Endodermal cell (in vitro differentiated cells): Measurements from ENCODE around the gene TMEM175. TPM values are rescaled to one million over a fixed set of nuclear protein-coding genes. Genes with fewer than 3 reads are reported as not detected.

Experiments used
- DNase-seq: peaks from one replicate; pipeline ENCODE4 v3.0.0-alpha.2; 2017
- H3K27ac ChIP-seq: 2 replicates; pipeline ENCODE4 v1.5.1; 2013; ENCODE audit warnings: mild to moderate bottlenecking, low read depth, low read length, moderate library complexity
- H3K27me3 ChIP-seq: 2 replicates; pipeline ENCODE4 v1.6.1; 2013; ENCODE audit warnings: mild to moderate bottlenecking, low read length, moderate library complexity; ENCODE audit not compliant: insufficient read depth, control insufficient read depth, poor library complexity, severe bottlenecking
- H3K36me3 ChIP-seq: 2 replicates; pipeline ENCODE4 v1.7.0; 2013; ENCODE audit warnings: mild to moderate bottlenecking, low read length, moderate library complexity; ENCODE audit not compliant: control insufficient read depth, insufficient read depth
- H3K4me1 ChIP-seq: one replicate; pipeline ENCODE4 v1.7.0; 2013; ENCODE audit warnings: low read length; ENCODE audit not compliant: control insufficient read depth, insufficient read depth
- H3K4me3 ChIP-seq: 2 replicates; pipeline ENCODE4 v1.5.1; 2013; ENCODE audit warnings: mild to moderate bottlenecking, low read length, moderate library complexity
- H3K9ac ChIP-seq: 2 replicates; pipeline ENCODE4 v1.6.1; 2013; ENCODE audit warnings: mild to moderate bottlenecking, low read length, moderate library complexity; ENCODE audit not compliant: poor library complexity, severe bottlenecking; ENCODE audit errors: extremely low read depth
- H3K9me3 ChIP-seq: 2 replicates; pipeline ENCODE4 v1.6.1; 2013; ENCODE audit warnings: mild to moderate bottlenecking, low read length, moderate library complexity; ENCODE audit not compliant: control insufficient read depth
- H3K27ac Mint-ChIP-seq: 2 replicates; pipeline ENCODE4 v1.8.0; 2020; ENCODE audit warnings: mixed read lengths
- H3K27me3 Mint-ChIP-seq: 2 replicates; pipeline ENCODE4 v1.8.0; 2021; ENCODE audit warnings: mild to moderate bottlenecking, mixed read lengths; ENCODE audit not compliant: insufficient read depth
- H3K36me3 Mint-ChIP-seq: 2 replicates; pipeline ENCODE4 v1.8.0; 2020; ENCODE audit warnings: low read depth, mixed read lengths
- H3K4me1 Mint-ChIP-seq: 2 replicates; pipeline ENCODE4 v1.8.0; 2020; ENCODE audit warnings: mixed read lengths
- H3K4me3 Mint-ChIP-seq: 2 replicates; pipeline ENCODE4 v1.8.0; 2020; ENCODE audit warnings: mild to moderate bottlenecking, moderate library complexity, mixed read lengths
- H3K9me3 Mint-ChIP-seq: 2 replicates; pipeline ENCODE4 v1.8.0; 2020; ENCODE audit warnings: mild to moderate bottlenecking, mixed read lengths
- WGBS, 2 experiments: methylation state at CpG; one replicate each; pipeline versions ENCODE4 v1.1.5 to v1.1.7; 2013; ENCODE audit warnings: missing lambda C conversion rate in 2 of 2, mixed read lengths in 1 of 2; ENCODE audit not compliant: insufficient coverage in 1 of 2, insufficient read length in 1 of 2; 5-methylcytosine and 5-hydroxymethylcytosine counted together
- total RNA-seq, 2 donors: library from RNA; stranded (reverse); fragmentation: NEBNext Ultra II Directional in 1 of 2; extraction: Animal tissue kit (Norgen Biotek cat#: 25700) in 1 of 2; gene quantifications; 2 replicates in 1 of 2; 3 replicates in 1 of 2; pipeline ENCODE4 v1.2.1, GENCODE V29; 2021
- TF ChIP-seq, protein P1 (sequence below): fragments of 200-600 bp; sonication (generic); conservative IDR thresholded peaks from 2 replicates; pipeline ENCODE4 v1.5.0; 2021; ENCODE audit warnings: antibody characterized with exemption, mild to moderate bottlenecking

TMEM175 gene
- total RNA-seq, 2 donors from 2014 or later = 15.9 to 23.0 TPM

DNA sequence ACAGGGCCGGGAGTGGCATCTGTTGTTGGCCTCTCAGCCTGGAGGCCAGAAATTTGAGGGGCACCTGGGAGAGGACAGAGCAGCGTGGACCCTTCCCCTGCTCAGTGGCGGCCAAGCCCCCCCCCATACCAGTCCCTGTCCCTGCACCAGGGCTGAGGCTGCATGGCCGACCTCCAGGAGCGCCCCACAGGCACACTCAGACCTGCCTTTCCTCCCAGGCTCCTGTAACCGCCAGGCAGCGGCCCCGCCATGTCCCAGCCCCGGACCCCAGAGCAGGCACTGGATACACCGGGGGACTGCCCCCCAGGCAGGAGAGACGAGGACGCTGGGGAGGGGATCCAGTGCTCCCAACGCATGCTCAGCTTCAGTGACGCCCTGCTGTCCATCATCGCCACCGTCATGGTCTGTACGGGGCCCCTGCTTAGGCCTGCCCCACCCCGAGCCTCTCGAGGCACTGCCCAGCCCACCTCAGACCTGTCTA, 15.3 kb downstream of the TMEM175 start:
- TF ChIP-seq, protein P1, sequence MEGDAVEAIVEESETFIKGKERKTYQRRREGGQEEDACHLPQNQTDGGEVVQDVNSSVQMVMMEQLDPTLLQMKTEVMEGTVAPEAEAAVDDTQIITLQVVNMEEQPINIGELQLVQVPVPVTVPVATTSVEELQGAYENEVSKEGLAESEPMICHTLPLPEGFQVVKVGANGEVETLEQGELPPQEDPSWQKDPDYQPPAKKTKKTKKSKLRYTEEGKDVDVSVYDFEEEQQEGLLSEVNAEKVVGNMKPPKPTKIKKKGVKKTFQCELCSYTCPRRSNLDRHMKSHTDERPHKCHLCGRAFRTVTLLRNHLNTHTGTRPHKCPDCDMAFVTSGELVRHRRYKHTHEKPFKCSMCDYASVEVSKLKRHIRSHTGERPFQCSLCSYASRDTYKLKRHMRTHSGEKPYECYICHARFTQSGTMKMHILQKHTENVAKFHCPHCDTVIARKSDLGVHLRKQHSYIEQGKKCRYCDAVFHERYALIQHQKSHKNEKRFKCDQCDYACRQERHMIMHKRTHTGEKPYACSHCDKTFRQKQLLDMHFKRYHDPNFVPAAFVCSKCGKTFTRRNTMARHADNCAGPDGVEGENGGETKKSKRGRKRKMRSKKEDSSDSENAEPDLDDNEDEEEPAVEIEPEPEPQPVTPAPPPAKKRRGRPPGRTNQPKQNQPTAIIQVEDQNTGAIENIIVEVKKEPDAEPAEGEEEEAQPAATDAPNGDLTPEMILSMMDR = no peak
- no peaks in the 10 kb centered on the region for H3K9me3 ChIP-seq
- no peak overlapping the region for H3K9ac ChIP-seq
- Mint-ChIP-seq H3K9me3 (no peaks in the 10 kb centered on the region), H3K27me3 (peaks cover 3% of the 10 kb centered on the region), H3K27ac (peak overlapping the region; percentile 88), H3K4me1 (peaks cover 30% of the 10 kb centered on the region), H3K4me3 (no peak overlapping the region), H3K36me3 (peaks cover 2% of the 10 kb centered on the region)
- no peaks in the 10 kb centered on the region for H3K27me3 ChIP-seq
- DNase-seq = peak; percentile 40
- H3K27ac ChIP-seq = no peak overlapping the region
- H3K36me3 ChIP-seq = no peaks in the 10 kb centered on the region
- WGBS, 2 experiments = 94 to 99% methylated on average over 9 to 19 of the region's 19 CpGs
- no peak overlapping the region for H3K4me3 ChIP-seq
- H3K4me1 ChIP-seq = peaks cover 9% of the 10 kb centered on the region

DNA sequence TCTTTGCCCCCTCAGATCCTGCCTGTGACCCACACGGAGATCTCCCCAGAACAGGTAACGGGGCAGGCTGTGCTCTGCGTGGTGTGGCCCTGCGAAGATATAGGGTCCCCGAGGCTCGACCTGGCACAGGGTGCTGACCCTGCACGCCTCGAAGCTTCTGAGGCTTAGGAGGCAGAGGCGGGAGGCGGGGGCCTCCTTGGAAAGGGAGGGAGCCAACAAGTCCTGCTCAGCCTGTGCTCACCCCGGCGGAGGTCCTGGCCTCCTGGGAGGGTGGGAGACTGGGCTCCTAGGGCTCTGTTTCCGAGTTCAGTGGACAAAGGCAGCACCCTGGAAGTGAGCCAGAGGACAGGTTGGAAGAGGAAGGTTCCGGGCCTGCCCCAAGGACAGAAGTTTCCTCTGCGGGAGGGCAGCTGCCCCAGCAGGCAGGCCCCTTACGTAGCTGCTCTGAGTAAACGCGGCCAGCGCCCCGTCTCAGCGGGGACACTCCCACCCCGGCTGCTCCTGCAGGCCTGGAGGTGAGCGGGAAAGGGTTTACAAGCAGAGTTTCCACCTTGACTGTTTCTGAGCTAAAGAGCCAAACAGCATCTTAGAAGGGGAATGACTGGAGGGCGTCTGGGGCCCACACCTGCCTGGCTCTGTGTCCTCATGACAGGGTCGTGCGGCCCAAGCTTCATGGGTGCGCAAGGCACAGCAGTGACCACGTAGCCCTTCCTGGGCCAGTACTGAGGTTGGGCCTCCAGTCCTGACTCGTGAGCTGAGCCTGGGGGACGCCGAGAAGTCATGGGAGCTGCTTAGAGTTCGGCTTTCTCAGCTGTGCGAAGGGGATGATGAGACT, 16.1 kb downstream of the TMEM175 start:
- Histone ChIP-seq H3K4me1 (peaks cover 9% of the 10 kb centered on the region), H3K36me3 (no peaks in the 10 kb centered on the region), H3K27ac (no peak overlapping the region), H3K9me3 (no peaks in the 10 kb centered on the region), H3K4me3 (no peak overlapping the region), H3K9ac (no peak overlapping the region), H3K27me3 (no peaks in the 10 kb centered on the region)
- no peaks in the 10 kb centered on the region for H3K27me3 Mint-ChIP-seq
- H3K4me1 Mint-ChIP-seq = peaks cover 30% of the 10 kb centered on the region
- no peak overlapping the region for H3K4me3 Mint-ChIP-seq
- no peaks in the 10 kb centered on the region for H3K9me3 Mint-ChIP-seq
- TF ChIP-seq, protein P1 = no peak
- H3K36me3 Mint-ChIP-seq = peaks cover under 1% of the 10 kb centered on the region
- 86 to 90% methylated on average over 21 to 33 of the region's 33 CpGs for WGBS, 2 experiments
- peak; percentile 57 for DNase-seq
- H3K27ac Mint-ChIP-seq = peak overlapping the region; percentile 88

DNA sequence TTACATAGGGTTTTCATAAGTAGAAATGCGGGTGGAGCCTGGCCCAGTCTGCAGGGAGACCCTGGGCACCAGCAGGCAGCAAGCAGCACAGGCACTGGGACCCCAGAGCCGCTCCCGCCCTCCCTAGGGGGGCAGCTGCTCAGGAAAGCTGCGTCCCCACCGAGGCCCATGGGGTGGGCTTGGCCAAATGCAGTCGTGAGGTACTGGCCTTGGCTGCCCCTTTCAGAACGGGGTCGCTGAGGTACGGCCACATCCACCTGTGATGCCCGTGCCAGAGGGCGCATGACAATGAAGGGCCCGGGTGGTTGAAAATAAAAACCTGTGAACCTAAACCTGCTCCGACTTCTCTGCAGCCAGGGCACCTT, 16.7 kb downstream of the TMEM175 start:
- peaks cover 9% of the 10 kb centered on the region for H3K4me1 ChIP-seq
- H3K9me3 ChIP-seq = no peaks in the 10 kb centered on the region
- no peak overlapping the region for H3K27ac ChIP-seq
- H3K36me3 ChIP-seq = no peaks in the 10 kb centered on the region
- no peak overlapping the region for H3K4me3 Mint-ChIP-seq
- peaks cover 30% of the 10 kb centered on the region for H3K4me1 Mint-ChIP-seq
- H3K9ac ChIP-seq = no peak overlapping the region
- TF ChIP-seq, protein P1 = no peak
- DNase-seq = peak; percentile 39
- no peak overlapping the region for H3K4me3 ChIP-seq
- no peak overlapping the region for H3K27ac Mint-ChIP-seq
- H3K27me3 Mint-ChIP-seq = no peaks in the 10 kb centered on the region
- H3K9me3 Mint-ChIP-seq = no peaks in the 10 kb centered on the region
- WGBS, 2 experiments = 90 to 91% methylated on average over 9 to 13 of the region's 13 CpGs
- H3K36me3 Mint-ChIP-seq = peaks cover 4% of the 10 kb centered on the region
- H3K27me3 ChIP-seq = no peaks in the 10 kb centered on the region
